PFSK-1 (cell line): ENCODE measurements around the gene GALNT18.

Experiments used
- POLR2AphosphoS5 ChIP-seq: IDR thresholded peaks from 2 replicates; pipeline ENCODE4 v1.6.1; 2012; ENCODE audit warnings: low read depth, mild to moderate bottlenecking, control low read depth, low read length, moderate library complexity
- SIN3A ChIP-seq: IDR thresholded peaks from 2 replicates; pipeline ENCODE4 v1.6.1; 2012; ENCODE audit warnings: mild to moderate bottlenecking, low read length, moderate library complexity, borderline replicate concordance; ENCODE audit not compliant: insufficient read depth
- TAF1 ChIP-seq: IDR thresholded peaks from 2 replicates; pipeline ENCODE4 v1.6.1; 2012; ENCODE audit warnings: low read length, control low read depth, borderline replicate concordance; ENCODE audit not compliant: insufficient read depth
- TF ChIP-seq, protein P1 (sequence below), 2 experiments: IDR thresholded peaks; 2 replicates each; pipeline versions ENCODE4 v1.6.1 to v1.8.0; 2011 to 2012; ENCODE audit warnings: low read depth in 2 of 2, low read length in 2 of 2, control low read depth in 1 of 2, inconsistent platforms in 1 of 2, mild to moderate bottlenecking in 1 of 2, moderate library complexity in 1 of 2; ENCODE audit not compliant: insufficient read depth in 1 of 2

DNA sequence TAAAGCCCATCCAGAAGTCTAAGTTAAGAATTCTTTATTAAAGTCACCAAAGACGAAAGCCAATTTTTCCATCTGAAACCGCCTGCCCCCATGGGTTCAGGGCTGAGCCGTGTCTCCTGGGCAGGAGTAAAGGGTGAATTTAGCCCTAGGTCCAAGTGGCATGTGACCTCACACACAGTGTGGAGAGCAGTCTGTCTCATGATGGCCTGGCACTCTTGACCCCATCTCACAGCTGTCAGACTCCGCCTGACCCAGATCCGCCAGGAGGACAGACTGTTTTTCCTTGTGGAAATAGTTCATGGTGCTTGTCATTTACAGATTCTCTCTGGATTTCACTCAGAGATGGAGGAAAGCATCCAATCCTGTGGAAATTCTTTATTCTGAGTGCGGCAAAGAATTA is 109.7 kb downstream of the GALNT18 start:
- TF ChIP-seq POLR2AphosphoS5 (no peak), SIN3A (no peak), TAF1 (no peak)
- TF ChIP-seq, protein P1, sequence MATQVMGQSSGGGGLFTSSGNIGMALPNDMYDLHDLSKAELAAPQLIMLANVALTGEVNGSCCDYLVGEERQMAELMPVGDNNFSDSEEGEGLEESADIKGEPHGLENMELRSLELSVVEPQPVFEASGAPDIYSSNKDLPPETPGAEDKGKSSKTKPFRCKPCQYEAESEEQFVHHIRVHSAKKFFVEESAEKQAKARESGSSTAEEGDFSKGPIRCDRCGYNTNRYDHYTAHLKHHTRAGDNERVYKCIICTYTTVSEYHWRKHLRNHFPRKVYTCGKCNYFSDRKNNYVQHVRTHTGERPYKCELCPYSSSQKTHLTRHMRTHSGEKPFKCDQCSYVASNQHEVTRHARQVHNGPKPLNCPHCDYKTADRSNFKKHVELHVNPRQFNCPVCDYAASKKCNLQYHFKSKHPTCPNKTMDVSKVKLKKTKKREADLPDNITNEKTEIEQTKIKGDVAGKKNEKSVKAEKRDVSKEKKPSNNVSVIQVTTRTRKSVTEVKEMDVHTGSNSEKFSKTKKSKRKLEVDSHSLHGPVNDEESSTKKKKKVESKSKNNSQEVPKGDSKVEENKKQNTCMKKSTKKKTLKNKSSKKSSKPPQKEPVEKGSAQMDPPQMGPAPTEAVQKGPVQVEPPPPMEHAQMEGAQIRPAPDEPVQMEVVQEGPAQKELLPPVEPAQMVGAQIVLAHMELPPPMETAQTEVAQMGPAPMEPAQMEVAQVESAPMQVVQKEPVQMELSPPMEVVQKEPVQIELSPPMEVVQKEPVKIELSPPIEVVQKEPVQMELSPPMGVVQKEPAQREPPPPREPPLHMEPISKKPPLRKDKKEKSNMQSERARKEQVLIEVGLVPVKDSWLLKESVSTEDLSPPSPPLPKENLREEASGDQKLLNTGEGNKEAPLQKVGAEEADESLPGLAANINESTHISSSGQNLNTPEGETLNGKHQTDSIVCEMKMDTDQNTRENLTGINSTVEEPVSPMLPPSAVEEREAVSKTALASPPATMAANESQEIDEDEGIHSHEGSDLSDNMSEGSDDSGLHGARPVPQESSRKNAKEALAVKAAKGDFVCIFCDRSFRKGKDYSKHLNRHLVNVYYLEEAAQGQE (IDR thresholded peaks at IDR 0.05; ENCODE audit: insufficient read depth in 1 of 2, low read depth in 2 of 2, low read length in 2 of 2): no peak
